C4-2B (cell line): ENCODE measurements around the gene STX17.

Experiments
- H3K27ac ChIP-seq: fragments of 450-650 bp; 2 replicates; pipeline ENCODE4 v1.5.1; 2017
- CTCF ChIP-seq: fragments of 450-650 bp; conservative IDR thresholded peaks from 2 replicates; pipeline ENCODE4 v1.5.1; 2017; ENCODE audit warnings: mild to moderate bottlenecking
- ZFX ChIP-seq: fragments of 450-650 bp; IDR thresholded peaks from 2 replicates; pipeline ENCODE4 v1.6.1; 2017

The STX17 gene

GRCh38 chr9:99953861-99954507 is 47.5 kb downstream of the STX17 start:
- no peak for TF ChIP-seq CTCF
- no peak for TF ChIP-seq ZFX
- H3K27ac ChIP-seq: no peak overlapping the region

GRCh38 chr9:99954819-99955218 is 48.4 kb downstream of the STX17 start:
- TF ChIP-seq CTCF: no peak
- no peak for TF ChIP-seq ZFX
- H3K27ac ChIP-seq: no peak overlapping the region

GRCh38 chr9:99955606-99956005 is 49.2 kb downstream of the STX17 start:
- H3K27ac ChIP-seq: no peak overlapping the region
- no peak for TF ChIP-seq ZFX
- no peak for TF ChIP-seq CTCF

- TF ChIP-seq CTCF: no peak
- TF ChIP-seq ZFX: no peak
- no peak overlapping the region for H3K27ac ChIP-seq
These were observed 56.3 kb downstream of the STX17 start for GRCh38 chr9:99962680-99963261.

- H3K27ac ChIP-seq: no peak overlapping the region
- no peak for TF ChIP-seq CTCF
- TF ChIP-seq ZFX: no peak
These were observed 57.9 kb downstream of the STX17 start for GRCh38 chr9:99964336-99964735.

GRCh38 chr9:99966001-99966400 is 59.5 kb downstream of the STX17 start:
- no peak overlapping the region for H3K27ac ChIP-seq
- no peak for TF ChIP-seq ZFX
- TF ChIP-seq CTCF: no peak

GRCh38 chr9:99966716-99967115 is 60.3 kb downstream of the STX17 start:
- H3K27ac ChIP-seq: no peak overlapping the region
- TF ChIP-seq CTCF (no peak), ZFX (no peak)
